ENCODE data around the gene GGA3.
A peak's percentile ranks its signal among the peaks of the same experiment; 100 is the strongest.
"Not testable (repeated sequence)": the region's sequence is repeated elsewhere in the genome, so short reads cannot be mapped to it uniquely, and the experiment has no call there.

Gene GGA3

GRCh38 chr17:75261336-75262111 is at the start of gene GGA3, which contains the start of gene MRPS7:
Gene GGA3 (minus strand): TSS chr17:75261606. CDS start chr17:75261587, 19 bp downstream.
Gene MRPS7 (plus strand): TSS chr17:75261879. CDS start chr17:75261901, 22 bp downstream.
- Mint-ChIP-seq H3K27me3 (no peaks in the 10 kb centered on the region), H3K36me3 (ENCODE audit: insufficient read depth) (peaks cover 25% of the 10 kb centered on the region), H3K4me1 (peaks cover 56% of the 10 kb centered on the region)

GRCh38 chr17:75308732-75309629 is 47.6 kb upstream of the GGA3 start:
- Mint-ChIP-seq H3K4me1 (peaks cover 6% of the 10 kb centered on the region), H3K4me3 (no peak overlapping the region), H3K9me3 (no peaks in the 10 kb centered on the region), H3K27ac (ENCODE audit: low read depth) (no peak overlapping the region), H3K36me3 (ENCODE audit: insufficient read depth) (peaks cover 1% of the 10 kb centered on the region), H3K27me3 (no peaks in the 10 kb centered on the region)
- no peak for ATAC-seq (replicated peaks; ENCODE audit: extremely low read depth, poor library complexity, severe bottlenecking)
- no peak for DNase-seq (ENCODE audit: low spot score in 2 of 2)

More at GRCh38 chr17:75261336-75262111, at the start of gene GGA3, which contains the start of gene MRPS7:
- peak within 1 kb of the TSS; percentile 100 for H3K27ac Mint-ChIP-seq (ENCODE audit: low read depth)
- DNase-seq (ENCODE audit: low spot score in 2 of 2) = peak; percentile 94 to 96
- ATAC-seq (replicated peaks; ENCODE audit: extremely low read depth, poor library complexity, severe bottlenecking) = peak; percentile 91
- no peaks in the 10 kb centered on the region for H3K9me3 Mint-ChIP-seq
- peak within 1 kb of the TSS; percentile 98 for H3K4me3 Mint-ChIP-seq

- H3K27ac Mint-ChIP-seq (ENCODE audit: low read depth) = peak overlapping the region; percentile 39
- no peaks in the 10 kb centered on the region for H3K36me3 Mint-ChIP-seq (ENCODE audit: insufficient read depth)
- H3K9me3 Mint-ChIP-seq = no peaks in the 10 kb centered on the region
- no peak for ATAC-seq (replicated peaks; ENCODE audit: extremely low read depth, poor library complexity, severe bottlenecking)
- no peak for DNase-seq (ENCODE audit: low spot score in 2 of 2)
- no peaks in the 10 kb centered on the region for H3K4me1 Mint-ChIP-seq
- H3K27me3 Mint-ChIP-seq = no peaks in the 10 kb centered on the region
- no peak overlapping the region for H3K4me3 Mint-ChIP-seq
Measured at GRCh38 chr17:75307957-75308731, 46.7 kb upstream of the GGA3 start.

GRCh38 chr17:75301502-75302206 is 40.2 kb upstream of the GGA3 start:
- Mint-ChIP-seq H3K4me1 (peaks cover 4% of the 10 kb centered on the region), H3K27ac (ENCODE audit: low read depth) (no peak overlapping the region), H3K36me3 (ENCODE audit: insufficient read depth) (no peaks in the 10 kb centered on the region), H3K27me3 (no peaks in the 10 kb centered on the region), H3K4me3 (no peak overlapping the region), H3K9me3 (no peaks in the 10 kb centered on the region)
- DNase-seq (ENCODE audit: low spot score in 2 of 2) = no peak
- ATAC-seq (replicated peaks; ENCODE audit: extremely low read depth, poor library complexity, severe bottlenecking) = no peak

- no peak overlapping the region for H3K27ac Mint-ChIP-seq (ENCODE audit: low read depth)
- DNase-seq (ENCODE audit: low spot score in 2 of 2) = no peak
- H3K4me3 Mint-ChIP-seq = no peak overlapping the region
- H3K36me3 Mint-ChIP-seq (ENCODE audit: insufficient read depth) = no peaks in the 10 kb centered on the region
- no peak for ATAC-seq (replicated peaks; ENCODE audit: extremely low read depth, poor library complexity, severe bottlenecking)
- peaks cover 4% of the 10 kb centered on the region for H3K4me1 Mint-ChIP-seq
- no peaks in the 10 kb centered on the region for H3K9me3 Mint-ChIP-seq
- no peaks in the 10 kb centered on the region for H3K27me3 Mint-ChIP-seq
Measured at GRCh38 chr17:75301049-75301448, 39.6 kb upstream of the GGA3 start.

- Mint-ChIP-seq H3K9me3 (no peaks in the 10 kb centered on the region), H3K4me3 (no peak overlapping the region), H3K27me3 (no peaks in the 10 kb centered on the region), H3K36me3 (ENCODE audit: insufficient read depth) (no peaks in the 10 kb centered on the region), H3K4me1 (peaks cover 4% of the 10 kb centered on the region), H3K27ac (ENCODE audit: low read depth) (no peak overlapping the region)
- no peak for ATAC-seq (replicated peaks; ENCODE audit: extremely low read depth, poor library complexity, severe bottlenecking)
- DNase-seq (ENCODE audit: low spot score in 2 of 2) = no peak
Measured at GRCh38 chr17:75300280-75300679, 38.9 kb upstream of the GGA3 start.

GRCh38 chr17:75295201-75296158 is 34.1 kb upstream of the GGA3 start:
- Mint-ChIP-seq H3K4me3 (no peak overlapping the region), H3K27ac (ENCODE audit: low read depth) (no peak overlapping the region), H3K27me3 (no peaks in the 10 kb centered on the region), H3K4me1 (no peaks in the 10 kb centered on the region), H3K9me3 (no peaks in the 10 kb centered on the region), H3K36me3 (ENCODE audit: insufficient read depth) (peaks cover 4% of the 10 kb centered on the region)
- ATAC-seq (replicated peaks; ENCODE audit: extremely low read depth, poor library complexity, severe bottlenecking) (peak; percentile 62), DNase-seq (ENCODE audit: low spot score in 2 of 2) (no peak)

GRCh38 chr17:75292810-75293448 is 31.5 kb upstream of the GGA3 start:
- not testable (repeated sequence) for ATAC-seq (replicated peaks; ENCODE audit: extremely low read depth, poor library complexity, severe bottlenecking); DNase-seq (ENCODE audit: low spot score in 2 of 2); H3K4me1 Mint-ChIP-seq; H3K9me3 Mint-ChIP-seq; H3K4me3 Mint-ChIP-seq; H3K27ac Mint-ChIP-seq (ENCODE audit: low read depth); H3K27me3 Mint-ChIP-seq
- peaks cover 13% of the 10 kb centered on the region for H3K36me3 Mint-ChIP-seq (ENCODE audit: insufficient read depth)

- peaks cover 8% of the 10 kb centered on the region for H3K4me1 Mint-ChIP-seq
- H3K27ac Mint-ChIP-seq (ENCODE audit: low read depth) = peak overlapping the region; percentile 99
- H3K36me3 Mint-ChIP-seq (ENCODE audit: insufficient read depth) = peaks cover 13% of the 10 kb centered on the region
- H3K9me3 Mint-ChIP-seq = no peaks in the 10 kb centered on the region
- no peaks in the 10 kb centered on the region for H3K27me3 Mint-ChIP-seq
- ATAC-seq (replicated peaks; ENCODE audit: extremely low read depth, poor library complexity, severe bottlenecking) (peak; percentile 44), DNase-seq (ENCODE audit: low spot score in 2 of 2) (peak; percentile 30 to 64)
- peak overlapping the region; percentile 94 for H3K4me3 Mint-ChIP-seq
Measured at GRCh38 chr17:75289832-75290337, 28.5 kb upstream of the GGA3 start.

GRCh38 chr17:75289115-75289831 is 27.9 kb upstream of the GGA3 start, which contains the start of gene SLC25A19:
Gene SLC25A19 (minus strand): TSS chr17:75289433. CDS start chr17:75286764, 2,669 bp downstream.
- Mint-ChIP-seq H3K36me3 (ENCODE audit: insufficient read depth) (peaks cover 13% of the 10 kb centered on the region), H3K27ac (ENCODE audit: low read depth) (peak within 1 kb of the TSS; percentile 99)

More at GRCh38 chr17:75289115-75289831, 27.9 kb upstream of the GGA3 start, which contains the start of gene SLC25A19:
- peak within 1 kb of the TSS; percentile 94 for H3K4me3 Mint-ChIP-seq
- H3K27me3 Mint-ChIP-seq = no peaks in the 10 kb centered on the region
- DNase-seq (ENCODE audit: low spot score in 2 of 2) (peak; percentile 84 to 96), ATAC-seq (replicated peaks; ENCODE audit: extremely low read depth, poor library complexity, severe bottlenecking) (peak; percentile 92)
- peaks cover 8% of the 10 kb centered on the region for H3K4me1 Mint-ChIP-seq
- no peaks in the 10 kb centered on the region for H3K9me3 Mint-ChIP-seq

Data from central memory CD8-positive, alpha-beta T cell (primary cell).